GM23338 (cell line): ENCODE measurements around the gene CEBPG. TPM values are rescaled to one million over a fixed set of nuclear protein-coding genes. Genes with fewer than 3 reads are reported as not detected.

ENCODE experiments used
- ATAC-seq: fragments of 200-7000 bp; cut with Tn5 transposase; 3 replicates; pipeline ENCODE4 v1.9.1; 2020
- DNase-seq: peaks from one replicate; pipeline ENCODE4 v3.0.0-alpha.2; 2015; ENCODE audit warnings: low spot score
- H2AFZ ChIP-seq: fragments of 200-600 bp; sonication (generic); 2 replicates; pipeline ENCODE4 v1.8.0; 2016; ENCODE audit warnings: antibody characterized with exemption, mild to moderate bottlenecking, moderate library complexity
- H3F3A ChIP-seq: fragments of 200-600 bp; sonication (generic); replicated peaks from 2 replicates; pipeline ENCODE4 v1.8.0; 2017; ENCODE audit warnings: antibody characterized with exemption, mixed run types, low read depth
- H3K27ac ChIP-seq: fragments of 200-600 bp; sonication (generic); 2 replicates; pipeline ENCODE4 v1.6.1; 2016; ENCODE audit warnings: low read depth
- H3K27me3 ChIP-seq: fragments of 200-600 bp; sonication (generic); 2 replicates; pipeline ENCODE4 v1.8.0; 2016; ENCODE audit warnings: mild to moderate bottlenecking, mixed run types, moderate library complexity; ENCODE audit not compliant: insufficient read depth
- H3K36me3 ChIP-seq: fragments of 200-600 bp; sonication (generic); 2 replicates; pipeline ENCODE4 v1.8.0; 2016; ENCODE audit warnings: mild to moderate bottlenecking; ENCODE audit not compliant: insufficient read depth
- H3K4me1 ChIP-seq: fragments of 200-600 bp; sonication (generic); 2 replicates; pipeline ENCODE4 v1.8.0; 2016; ENCODE audit warnings: mild to moderate bottlenecking, moderate library complexity; ENCODE audit not compliant: insufficient read depth
- H3K4me2 ChIP-seq: fragments of 200-600 bp; sonication (generic); 2 replicates; pipeline ENCODE4 v1.7.1; 2017; ENCODE audit warnings: mixed run types
- H3K4me3 ChIP-seq: fragments of 200-600 bp; sonication (generic); 2 replicates; pipeline ENCODE4 v1.6.1; 2016; ENCODE audit warnings: mixed run types
- H3K79me2 ChIP-seq: fragments of 200-600 bp; sonication (generic); replicated peaks from 2 replicates; pipeline ENCODE4 v1.8.0; 2017; ENCODE audit warnings: mild to moderate bottlenecking; ENCODE audit not compliant: insufficient read depth
- H3K9me2 ChIP-seq: fragments of 200-600 bp; sonication (generic); 2 replicates; pipeline ENCODE4 v1.8.0; 2017; ENCODE audit not compliant: insufficient read depth
- H4K20me1 ChIP-seq: fragments of 200-600 bp; sonication (generic); replicated peaks from 2 replicates; pipeline ENCODE4 v1.8.0; 2017; ENCODE audit warnings: mild to moderate bottlenecking; ENCODE audit not compliant: insufficient read depth
- H3K27ac Mint-ChIP-seq: 2 replicates; pipeline ENCODE4 v1.8.0; 2020; ENCODE audit warnings: inconsistent platforms, mild to moderate bottlenecking, moderate library complexity, mixed read lengths
- H3K27me3 Mint-ChIP-seq: 3 replicates; pipeline ENCODE4 v1.8.0; 2022; ENCODE audit warnings: low read depth, mild to moderate bottlenecking, moderate library complexity, mixed read lengths, inconsistent platforms; ENCODE audit not compliant: insufficient read depth, poor library complexity
- H3K36me3 Mint-ChIP-seq: 3 replicates; pipeline ENCODE4 v1.8.0; 2021; ENCODE audit warnings: low read depth, mild to moderate bottlenecking, inconsistent platforms, moderate library complexity, mixed read lengths
- H3K4me1 Mint-ChIP-seq: 3 replicates; pipeline ENCODE4 v1.8.0; 2020; ENCODE audit warnings: mild to moderate bottlenecking, inconsistent platforms, mixed read lengths
- H3K4me3 Mint-ChIP-seq: 3 replicates; pipeline ENCODE4 v1.8.0; 2021; ENCODE audit warnings: moderate library complexity, mild to moderate bottlenecking, inconsistent platforms, mixed read lengths
- H3K9me3 Mint-ChIP-seq: 3 replicates; pipeline ENCODE4 v1.8.0; 2020; ENCODE audit warnings: moderate library complexity, mild to moderate bottlenecking, inconsistent platforms, mixed read lengths
- CREB1 ChIP-seq: fragments of 250-450 bp; sonication (Bioruptor Pico); IDR thresholded peaks from 2 replicates; pipeline ENCODE4 v1.5.0; 2020; ENCODE audit warnings: low read depth, mild to moderate bottlenecking, moderate library complexity
- ETS1 ChIP-seq: IDR thresholded peaks from 2 replicates; pipeline ENCODE4 v1.6.1; 2016; ENCODE audit warnings: antibody characterized with exemption
- EZH2phosphoT487 ChIP-seq: fragments of 200-600 bp; sonication (generic); IDR thresholded peaks from one replicate; pipeline ENCODE4 v1.8.1; 2018; ENCODE audit warnings: antibody characterized with exemption; ENCODE audit not compliant: unreplicated experiment
- NANOG ChIP-seq: IDR thresholded peaks from 2 replicates; pipeline ENCODE4 v1.6.1; 2016; ENCODE audit warnings: antibody characterized with exemption, borderline replicate concordance
- POLR2AphosphoS5 ChIP-seq: IDR thresholded peaks from 2 replicates; pipeline ENCODE4 v1.6.1; 2016; ENCODE audit warnings: antibody characterized with exemption, low read depth
- ZNF331 ChIP-seq: fragments of 250-450 bp; sonication (Bioruptor Pico); IDR thresholded peaks from 2 replicates; pipeline ENCODE4 v1.5.0; 2020; ENCODE audit warnings: low read depth, mild to moderate bottlenecking, moderate library complexity
- ZNF462 ChIP-seq: fragments of 250-450 bp; sonication (Bioruptor Pico); IDR thresholded peaks from 2 replicates; pipeline ENCODE4 v1.5.0; 2020; ENCODE audit warnings: mild to moderate bottlenecking, moderate library complexity
- polyA plus RNA-seq: library from polyadenylated mRNA; unstranded; fragments of >200 nt; fragmentation: Nextera tagmentation; extraction: Ambion mirVana; gene quantifications from 2 replicates; pipeline ENCODE4 v1.2.1, GENCODE V29; 2016
- total RNA-seq: library from RNA; depleted of rRNA; stranded (reverse); fragments of >200 nt; shearing (Covaris generic); gene quantifications from 2 replicates; pipeline ENCODE4 v1.2.3, GENCODE V29; 2014
- TF ChIP-seq, protein P1 (sequence below), 2 experiments: fragments of 200-600 bp in 1 of 2; sonication (generic) in 1 of 2; conservative IDR thresholded peaks; 2 replicates each; pipeline versions ENCODE4 v1.5.1 to v1.6.1; 2016 to 2017; ENCODE audit warnings: antibody characterized with exemption in 2 of 2, low read depth in 2 of 2, mild to moderate bottlenecking in 2 of 2, moderate library complexity in 1 of 2

The CEBPG gene
- total and polyA plus RNA-seq, 2 experiments from 2014 or later, result 25.9 to 50.2 TPM

DNA sequence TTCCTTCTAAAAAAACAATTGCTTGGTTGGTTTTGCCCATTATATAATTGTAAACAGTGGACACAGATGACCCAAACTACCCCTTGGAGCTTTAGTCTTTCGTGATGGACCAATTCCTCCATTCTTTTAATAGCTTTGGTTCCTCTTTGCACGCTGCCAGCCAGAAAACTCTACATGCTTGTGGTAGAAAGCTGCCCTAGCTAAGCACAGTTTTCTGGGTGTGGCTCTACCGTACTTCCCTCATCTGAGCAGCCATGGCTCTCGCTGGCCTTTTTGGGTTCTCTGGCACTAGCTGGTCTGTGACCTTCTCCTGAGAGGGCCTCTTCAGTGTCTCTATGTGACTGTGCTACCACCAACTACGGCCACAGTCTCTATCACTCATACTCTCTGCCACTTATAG is 41.3 kb upstream of the CEBPG start:
- Mint-ChIP-seq H3K36me3 (no peaks in the 10 kb centered on the region), H3K27ac (no peak overlapping the region), H3K4me1 (peaks cover 5% of the 10 kb centered on the region), H3K9me3 (no peaks in the 10 kb centered on the region; the same call in 2 of the 3 replicates), H3K27me3 (peaks cover 6% of the 10 kb centered on the region), H3K4me3 (no peak overlapping the region)
- Histone ChIP-seq H3K9me2 (no peaks in the 10 kb centered on the region), H3K27ac (no peak overlapping the region), H3K27me3 (no peaks in the 10 kb centered on the region), H3F3A (no peaks in the 10 kb centered on the region), H3K4me2 (no peak overlapping the region), H2AFZ (no peak overlapping the region), H3K36me3 (no peaks in the 10 kb centered on the region), H3K79me2 (no peaks in the 10 kb centered on the region), H3K4me1 (no peaks in the 10 kb centered on the region), H3K4me3 (no peak overlapping the region), H4K20me1 (no peaks in the 10 kb centered on the region)
- no peak for ATAC-seq
- TF ChIP-seq ETS1, result no peak
- TF ChIP-seq CREB1 (CRISPR knock-in tag), result no peak
- TF ChIP-seq EZH2phosphoT487, result no peak
- TF ChIP-seq ZNF331, result no peak
- no peak for TF ChIP-seq POLR2AphosphoS5
- no peak for TF ChIP-seq NANOG
- TF ChIP-seq, protein P1, sequence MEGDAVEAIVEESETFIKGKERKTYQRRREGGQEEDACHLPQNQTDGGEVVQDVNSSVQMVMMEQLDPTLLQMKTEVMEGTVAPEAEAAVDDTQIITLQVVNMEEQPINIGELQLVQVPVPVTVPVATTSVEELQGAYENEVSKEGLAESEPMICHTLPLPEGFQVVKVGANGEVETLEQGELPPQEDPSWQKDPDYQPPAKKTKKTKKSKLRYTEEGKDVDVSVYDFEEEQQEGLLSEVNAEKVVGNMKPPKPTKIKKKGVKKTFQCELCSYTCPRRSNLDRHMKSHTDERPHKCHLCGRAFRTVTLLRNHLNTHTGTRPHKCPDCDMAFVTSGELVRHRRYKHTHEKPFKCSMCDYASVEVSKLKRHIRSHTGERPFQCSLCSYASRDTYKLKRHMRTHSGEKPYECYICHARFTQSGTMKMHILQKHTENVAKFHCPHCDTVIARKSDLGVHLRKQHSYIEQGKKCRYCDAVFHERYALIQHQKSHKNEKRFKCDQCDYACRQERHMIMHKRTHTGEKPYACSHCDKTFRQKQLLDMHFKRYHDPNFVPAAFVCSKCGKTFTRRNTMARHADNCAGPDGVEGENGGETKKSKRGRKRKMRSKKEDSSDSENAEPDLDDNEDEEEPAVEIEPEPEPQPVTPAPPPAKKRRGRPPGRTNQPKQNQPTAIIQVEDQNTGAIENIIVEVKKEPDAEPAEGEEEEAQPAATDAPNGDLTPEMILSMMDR (conservative IDR thresholded peaks at IDR 0.05; ENCODE audit: low read depth in 2 of 2), result no peak
- no peak for DNase-seq

DNA sequence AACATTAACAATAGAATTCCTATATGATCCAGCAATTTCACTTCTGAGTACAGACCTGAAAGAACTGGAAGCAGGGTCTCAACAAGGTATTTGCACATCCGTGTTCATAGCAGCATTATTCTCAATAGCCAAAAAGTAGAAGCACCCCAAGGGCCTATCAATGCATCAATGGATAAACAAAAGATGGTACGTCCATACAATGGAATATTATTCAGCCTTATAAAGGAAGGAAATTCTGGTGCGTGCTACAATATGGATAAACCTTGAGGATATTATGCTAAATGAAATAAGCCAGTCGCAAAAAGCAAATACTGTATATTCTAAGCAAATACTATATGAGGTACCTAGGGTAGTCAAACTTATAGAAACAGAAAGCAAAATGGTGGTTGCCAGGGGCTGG is 40.4 kb upstream of the CEBPG start:
- no peak overlapping the region for H3K27ac Mint-ChIP-seq
- H3K4me1 Mint-ChIP-seq, result peaks cover 5% of the 10 kb centered on the region; the same call in 2 of the 3 replicates
- Histone ChIP-seq H3K36me3 (no peaks in the 10 kb centered on the region), H3K27ac (no peak overlapping the region), H3K4me1 (no peaks in the 10 kb centered on the region), H3K9me2 (no peaks in the 10 kb centered on the region), H2AFZ (no peak overlapping the region), H3K4me2 (no peak overlapping the region), H3F3A (no peaks in the 10 kb centered on the region), H4K20me1 (no peaks in the 10 kb centered on the region), H3K27me3 (no peaks in the 10 kb centered on the region), H3K79me2 (no peaks in the 10 kb centered on the region), H3K4me3 (no peak overlapping the region)
- no peak for DNase-seq
- H3K36me3 Mint-ChIP-seq, result no peaks in the 10 kb centered on the region
- peaks cover 6% of the 10 kb centered on the region for H3K27me3 Mint-ChIP-seq
- no peak overlapping the region for H3K4me3 Mint-ChIP-seq
- ATAC-seq, result no peak
- H3K9me3 Mint-ChIP-seq, result no peaks in the 10 kb centered on the region; the same call in 2 of the 3 replicates
- TF ChIP-seq NANOG, result no peak
- no peak for TF ChIP-seq ETS1
- no peak for TF ChIP-seq ZNF462 (CRISPR knock-in tag)
- TF ChIP-seq, protein P1 (conservative IDR thresholded peaks at IDR 0.05; ENCODE audit: low read depth in 2 of 2), result no peak
- no peak for TF ChIP-seq POLR2AphosphoS5
- no peak for TF ChIP-seq ZNF331
